ENCODE results near the gene HERPUD2.
A peak's percentile ranks its signal among the peaks of the same experiment; 100 is the strongest.
"Not testable (repeated sequence)": the region's sequence is repeated elsewhere in the genome, so short reads cannot be mapped to it uniquely, and the experiment has no call there.

Gene HERPUD2

DNA sequence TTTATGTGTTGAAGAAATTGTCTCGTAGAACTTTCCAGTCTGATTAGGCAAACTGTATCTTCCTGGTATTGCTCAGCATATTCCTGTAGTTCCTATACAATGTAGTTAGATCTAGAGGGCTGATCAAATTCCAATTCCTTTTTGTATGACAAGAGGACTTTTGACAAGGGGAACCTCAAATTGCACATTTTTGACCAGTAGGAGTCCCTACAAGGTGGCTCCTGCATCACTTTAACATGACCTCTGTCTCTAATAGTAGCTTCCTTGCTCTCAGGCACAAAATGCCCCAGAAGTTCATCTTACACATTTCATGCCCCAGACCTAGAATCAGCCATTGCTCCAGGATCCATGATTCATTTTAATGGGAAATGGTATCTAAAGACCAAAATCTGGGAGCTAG is 18.7 kb downstream of the HERPUD2 start:
- Mint-ChIP-seq H3K27ac (no peak overlapping the region), H3K9me3 (no peaks in the 10 kb centered on the region), H3K4me3 (no peak overlapping the region), H3K4me1 (ENCODE audit: low read depth) (peaks cover 43% of the 10 kb centered on the region), H3K36me3 (ENCODE audit: low read depth) (peaks cover 5% of the 10 kb centered on the region), H3K27me3 (no peaks in the 10 kb centered on the region)

DNA sequence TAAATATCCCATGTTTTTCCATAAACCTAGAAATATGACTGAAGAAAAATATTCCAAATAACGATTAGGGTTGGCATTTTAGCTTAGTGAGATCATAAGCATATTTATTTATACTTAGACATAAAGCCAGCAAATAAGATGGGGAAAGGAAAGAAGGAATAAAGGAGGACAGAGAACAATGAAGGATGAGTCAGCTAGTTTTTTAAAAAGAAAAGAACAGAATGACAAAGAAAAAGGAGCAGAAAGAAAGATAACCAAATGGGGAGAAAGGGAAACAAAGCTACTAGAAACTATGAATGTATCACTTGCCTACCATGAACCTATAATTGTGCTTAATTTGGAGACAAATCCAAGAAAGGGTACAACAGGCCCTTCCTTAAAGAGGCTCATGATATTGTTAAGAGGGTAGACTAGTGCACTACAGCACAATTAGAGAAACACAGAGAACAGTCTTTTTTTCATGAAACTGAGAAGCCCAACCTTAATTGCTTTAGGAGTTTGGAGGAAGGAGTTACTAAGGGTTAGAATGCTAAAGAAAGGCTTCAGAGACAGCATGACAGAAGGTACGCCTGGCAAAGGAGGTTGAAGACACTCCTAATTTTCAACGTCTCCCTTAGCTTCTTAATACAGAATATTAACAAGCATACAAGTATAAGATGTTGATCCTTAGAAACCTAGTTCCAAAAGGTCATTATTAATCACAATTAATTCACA is 23.9 kb downstream of the HERPUD2 start:
- Mint-ChIP-seq H3K4me3 (no peak overlapping the region), H3K4me1 (ENCODE audit: low read depth) (peaks cover 17% of the 10 kb centered on the region), H3K9me3 (no peaks in the 10 kb centered on the region), H3K27ac (peak overlapping the region; percentile 10), H3K36me3 (ENCODE audit: low read depth) (peaks cover 32% of the 10 kb centered on the region), H3K27me3 (no peaks in the 10 kb centered on the region)

DNA sequence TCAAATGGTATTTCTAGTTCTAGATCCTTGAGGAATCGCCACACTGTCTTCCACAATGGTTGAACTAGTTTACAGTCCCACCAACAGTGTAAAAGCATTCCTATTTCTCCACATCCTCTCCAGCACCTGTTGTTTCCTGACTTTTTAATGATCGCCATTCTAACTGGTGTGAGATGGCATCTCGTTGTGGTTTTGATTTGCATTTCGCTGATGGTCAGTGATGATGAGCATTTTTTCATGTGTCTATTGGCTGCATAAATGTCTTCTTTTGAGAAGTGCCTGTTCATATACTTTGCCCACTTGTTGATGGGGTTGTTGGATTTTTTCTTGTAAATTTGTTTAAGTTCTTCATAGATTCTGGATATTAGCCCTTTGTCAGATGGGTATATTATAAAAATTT is 34.5 kb downstream of the HERPUD2 start:
- H3K9me3 Mint-ChIP-seq, H3K27ac Mint-ChIP-seq, H3K4me3 Mint-ChIP-seq, H3K27me3 Mint-ChIP-seq: not testable (repeated sequence)
- peaks cover 27% of the 10 kb centered on the region for H3K4me1 Mint-ChIP-seq (ENCODE audit: low read depth)
- peaks cover 64% of the 10 kb centered on the region for H3K36me3 Mint-ChIP-seq (ENCODE audit: low read depth)

DNA sequence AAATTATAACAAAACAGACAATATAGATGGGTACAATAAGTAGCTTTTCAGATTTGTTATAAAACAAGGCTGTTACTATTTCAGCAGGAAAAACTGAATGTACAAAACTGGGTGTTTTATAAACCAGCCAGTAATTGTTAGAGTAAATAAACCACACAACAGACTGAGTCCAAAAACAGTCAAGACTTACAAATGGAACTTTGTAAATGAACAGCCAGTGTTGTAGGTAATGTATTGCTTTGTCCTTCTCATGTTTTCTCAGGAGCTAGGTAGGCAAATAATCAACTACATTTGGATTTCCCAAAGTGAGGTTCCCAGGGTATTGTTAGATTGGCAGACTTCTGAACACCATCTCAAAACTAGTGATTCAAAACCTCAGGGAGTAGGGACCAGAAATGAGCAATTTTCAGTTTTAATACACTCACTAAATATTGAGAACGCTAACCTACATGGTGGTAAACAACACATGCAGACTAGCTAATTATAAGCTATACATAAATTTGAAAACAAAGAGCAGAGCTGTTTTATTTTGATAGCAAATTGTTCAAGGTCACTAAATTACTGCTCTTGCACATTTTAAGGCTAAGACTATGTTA is 36.2 kb downstream of the HERPUD2 start:
- H3K4me1 Mint-ChIP-seq (ENCODE audit: low read depth) = peaks cover 40% of the 10 kb centered on the region

DNA sequence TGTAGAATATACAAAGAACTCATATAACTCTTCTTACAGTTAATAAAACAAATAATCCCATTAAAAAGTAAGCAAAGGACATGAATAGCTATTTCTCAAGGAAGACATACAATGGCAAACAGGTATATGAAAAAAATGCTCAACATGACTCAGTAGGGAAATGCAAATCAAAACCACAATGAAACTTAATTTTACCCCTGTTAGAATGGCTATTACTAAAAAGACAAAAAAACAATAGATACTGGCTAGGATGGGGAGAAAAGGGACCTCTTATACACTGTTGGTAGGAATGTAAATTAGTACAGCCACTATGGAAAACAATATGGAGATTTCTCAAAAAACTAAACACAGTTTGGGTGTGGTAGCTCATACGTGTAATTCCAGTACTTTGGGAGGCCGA is 37.8 kb downstream of the HERPUD2 start:
- H3K4me3 Mint-ChIP-seq = no peak overlapping the region
- no peaks in the 10 kb centered on the region for H3K27me3 Mint-ChIP-seq
- H3K9me3 Mint-ChIP-seq = peaks cover 3% of the 10 kb centered on the region
- peaks cover 56% of the 10 kb centered on the region for H3K4me1 Mint-ChIP-seq (ENCODE audit: low read depth)
- peak overlapping the region; percentile 13 for H3K27ac Mint-ChIP-seq
- peaks cover 66% of the 10 kb centered on the region for H3K36me3 Mint-ChIP-seq (ENCODE audit: low read depth)

More for the DNA sequence above, 36.2 kb downstream of the HERPUD2 start:
- Mint-ChIP-seq H3K9me3 (no peaks in the 10 kb centered on the region), H3K27me3 (no peaks in the 10 kb centered on the region), H3K27ac (peak overlapping the region; percentile 47), H3K4me3 (no peak overlapping the region), H3K36me3 (ENCODE audit: low read depth) (peaks cover 59% of the 10 kb centered on the region)

DNA sequence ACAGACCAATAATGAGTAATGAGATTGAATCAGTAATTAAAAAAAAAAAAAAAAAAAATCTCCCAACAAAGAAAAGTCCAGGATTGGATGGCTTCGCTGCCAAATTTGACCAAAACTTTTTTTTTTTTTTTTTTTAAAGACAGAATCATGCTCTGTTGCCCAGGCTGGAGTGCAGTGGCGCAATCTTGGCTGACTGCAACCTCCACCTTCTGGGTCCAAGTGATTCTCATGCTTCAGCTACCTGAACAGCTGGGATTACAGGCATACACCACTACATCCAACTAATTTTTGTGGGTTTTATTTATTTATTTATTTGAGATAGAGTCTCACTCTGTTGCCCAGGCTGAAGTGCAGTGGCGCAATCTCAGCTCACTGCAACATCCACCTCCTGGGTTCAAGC is 40.4 kb downstream of the HERPUD2 start:
- not testable (repeated sequence) for H3K9me3 Mint-ChIP-seq, H3K4me3 Mint-ChIP-seq, H3K27me3 Mint-ChIP-seq
- Mint-ChIP-seq H3K27ac (peak overlapping the region; percentile 33), H3K36me3 (ENCODE audit: low read depth) (peaks cover 65% of the 10 kb centered on the region), H3K4me1 (ENCODE audit: low read depth) (peaks cover 73% of the 10 kb centered on the region)

DNA sequence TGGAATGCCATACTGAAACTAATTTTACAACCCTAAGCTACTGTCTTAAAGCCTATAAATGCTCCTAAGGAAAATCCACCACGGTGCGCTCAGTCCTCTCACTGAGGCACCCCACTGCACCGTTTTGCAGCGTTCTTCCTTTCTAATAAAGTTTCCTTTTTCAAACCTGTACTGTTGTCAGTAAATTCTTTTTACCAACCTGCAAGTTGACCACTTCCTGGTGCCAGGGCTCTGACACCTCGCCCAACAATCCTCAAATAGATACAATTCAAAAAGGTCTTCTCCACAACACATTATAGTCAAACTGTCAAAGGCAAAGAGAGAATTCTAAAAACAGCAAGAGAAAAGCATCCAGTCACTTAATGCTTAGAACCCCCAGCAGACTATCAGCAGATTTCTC is 42.8 kb downstream of the HERPUD2 start:
- Mint-ChIP-seq H3K9me3 (peaks cover 4% of the 10 kb centered on the region), H3K36me3 (ENCODE audit: low read depth) (peaks cover 65% of the 10 kb centered on the region), H3K27ac (peak overlapping the region; percentile 85), H3K4me3 (peak overlapping the region; percentile 62), H3K27me3 (no peaks in the 10 kb centered on the region), H3K4me1 (ENCODE audit: low read depth) (peaks cover 77% of the 10 kb centered on the region)

DNA sequence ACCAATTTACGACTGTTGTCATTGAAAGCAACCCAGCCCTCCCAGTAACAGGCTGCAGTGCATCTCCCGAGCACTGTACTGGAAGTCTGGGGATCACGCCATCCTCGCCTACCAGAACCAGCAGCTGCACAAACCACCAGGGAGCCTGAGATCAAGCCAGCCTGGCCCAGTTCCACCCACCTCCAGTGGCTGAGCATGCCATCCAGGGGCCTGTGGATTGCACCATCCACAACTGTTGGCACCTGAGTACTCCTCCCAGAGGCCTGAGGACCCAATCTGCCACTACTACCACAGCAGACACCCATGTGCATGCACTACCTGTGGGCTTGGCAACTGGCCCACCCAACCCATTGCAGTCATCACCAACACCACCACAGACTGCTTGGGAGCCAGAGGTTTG is 44.2 kb downstream of the HERPUD2 start:
- H3K9me3 Mint-ChIP-seq = peaks cover 4% of the 10 kb centered on the region
- H3K36me3 Mint-ChIP-seq (ENCODE audit: low read depth) = peaks cover 53% of the 10 kb centered on the region
- no peak overlapping the region for H3K4me3 Mint-ChIP-seq
- no peaks in the 10 kb centered on the region for H3K27me3 Mint-ChIP-seq
- H3K27ac Mint-ChIP-seq = no peak overlapping the region
- peaks cover 79% of the 10 kb centered on the region for H3K4me1 Mint-ChIP-seq (ENCODE audit: low read depth)

DNA sequence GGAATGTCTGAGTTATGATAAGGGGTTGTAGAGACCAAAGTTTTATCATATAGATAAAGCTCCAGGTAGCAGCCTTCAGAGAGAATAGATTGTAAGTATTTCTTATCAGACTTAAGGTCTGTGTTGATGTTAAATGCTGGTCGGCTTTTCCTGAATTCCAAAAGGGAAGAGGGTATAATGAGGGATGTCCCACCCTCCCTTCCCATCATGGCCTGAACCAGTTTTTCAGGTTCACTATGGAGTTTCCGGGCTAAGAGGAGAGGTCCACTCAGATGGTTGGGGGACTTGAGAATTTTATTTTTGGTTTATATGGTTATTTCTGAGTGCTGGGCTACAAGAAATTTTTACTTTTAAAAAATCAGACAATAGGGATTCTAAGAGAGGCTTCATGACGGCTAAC is 45.2 kb downstream of the HERPUD2 start:
- no peak overlapping the region for H3K27ac Mint-ChIP-seq

DNA sequence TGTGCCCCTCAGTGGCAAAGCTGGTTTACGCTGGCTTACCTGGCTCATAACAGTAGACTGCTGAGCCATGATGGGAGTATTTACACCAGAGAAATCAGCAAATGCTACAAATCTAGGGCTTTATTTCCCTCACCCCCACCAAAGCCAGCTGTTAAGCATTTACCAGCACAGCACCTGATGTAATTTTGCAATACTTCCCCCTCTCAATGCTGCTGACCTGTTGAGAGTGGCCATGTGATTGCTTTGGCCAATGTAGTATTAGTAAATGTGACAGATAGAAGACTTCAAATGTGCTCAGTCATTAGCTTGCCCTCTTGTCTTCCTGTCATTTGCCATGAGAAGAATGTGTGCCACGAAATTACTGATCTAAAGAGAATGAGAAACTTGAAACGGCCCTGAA is 46.6 kb downstream of the HERPUD2 start:
- H3K36me3 Mint-ChIP-seq (ENCODE audit: low read depth) = peaks cover 34% of the 10 kb centered on the region
- H3K4me1 Mint-ChIP-seq (ENCODE audit: low read depth) = peaks cover 75% of the 10 kb centered on the region

More for the DNA sequence above, 45.2 kb downstream of the HERPUD2 start:
- Mint-ChIP-seq H3K27me3 (no peaks in the 10 kb centered on the region), H3K36me3 (ENCODE audit: low read depth) (peaks cover 45% of the 10 kb centered on the region), H3K9me3 (peaks cover 4% of the 10 kb centered on the region), H3K4me1 (ENCODE audit: low read depth) (peaks cover 78% of the 10 kb centered on the region), H3K4me3 (no peak overlapping the region)

DNA sequence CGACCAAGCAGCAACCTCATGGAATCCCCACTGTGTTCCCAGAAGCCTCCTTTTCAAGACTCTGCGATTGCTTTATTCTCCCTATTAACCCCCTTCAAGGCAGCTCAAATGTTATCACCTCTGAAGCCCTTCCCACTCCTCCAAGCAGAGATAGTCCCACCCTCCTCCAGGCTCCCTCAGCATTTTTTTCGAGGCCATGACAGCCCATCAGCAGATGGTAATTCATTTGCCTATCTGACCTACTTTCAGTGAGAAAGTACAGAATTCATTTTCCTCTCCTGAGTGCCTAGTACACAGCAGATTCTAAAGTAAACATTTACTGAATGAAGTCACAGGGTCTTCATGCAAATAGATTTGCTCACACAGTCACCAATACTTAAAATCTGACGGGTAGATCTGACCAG is 47.8 kb downstream of the HERPUD2 start:
- peak overlapping the region; percentile 61 for H3K27ac Mint-ChIP-seq
- H3K9me3 Mint-ChIP-seq = peaks cover 2% of the 10 kb centered on the region
- H3K4me1 Mint-ChIP-seq (ENCODE audit: low read depth) = peaks cover 71% of the 10 kb centered on the region
- H3K4me3 Mint-ChIP-seq = peak overlapping the region; percentile 18
- H3K36me3 Mint-ChIP-seq (ENCODE audit: low read depth) = peaks cover 30% of the 10 kb centered on the region
- no peaks in the 10 kb centered on the region for H3K27me3 Mint-ChIP-seq

More for the DNA sequence above, 46.6 kb downstream of the HERPUD2 start:
- Mint-ChIP-seq H3K4me3 (no peak overlapping the region), H3K27ac (no peak overlapping the region), H3K9me3 (peaks cover 4% of the 10 kb centered on the region), H3K27me3 (no peaks in the 10 kb centered on the region)

DNA sequence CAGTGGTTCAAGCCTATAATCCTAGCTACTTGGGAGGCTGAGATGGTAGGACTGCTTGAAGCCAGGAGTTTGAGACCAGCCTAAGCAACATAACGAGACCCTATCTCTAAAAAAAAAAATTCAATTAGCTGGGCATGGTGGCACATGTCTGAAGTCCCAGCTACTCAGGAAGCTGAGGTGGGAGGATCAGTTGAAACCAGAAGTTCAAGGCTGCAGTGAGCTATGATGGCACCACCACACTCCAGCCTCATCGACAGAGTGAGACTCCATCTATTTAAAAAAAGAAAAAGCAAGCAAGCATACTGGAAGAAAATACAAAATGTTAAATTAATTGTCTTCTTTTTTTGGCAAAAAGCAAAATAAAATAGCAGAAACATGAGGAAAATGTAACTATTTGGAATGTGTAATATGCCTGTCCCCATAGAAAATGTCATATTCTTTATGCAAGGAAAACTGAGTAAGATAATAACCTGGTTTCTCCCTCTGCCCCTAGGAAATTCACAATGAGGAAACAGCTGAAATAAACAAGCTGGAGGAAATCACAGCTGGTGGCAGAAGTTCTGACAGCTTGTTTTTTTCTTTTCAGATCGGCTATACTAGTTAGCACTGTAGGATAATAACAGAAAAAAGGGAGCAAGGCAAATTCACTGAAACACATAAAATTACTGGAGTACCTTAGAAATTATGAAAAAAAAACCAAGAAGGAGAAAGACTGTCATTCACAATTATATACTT is 48.5 kb downstream of the HERPUD2 start:
- no peaks in the 10 kb centered on the region for H3K9me3 Mint-ChIP-seq
- peaks cover 71% of the 10 kb centered on the region for H3K4me1 Mint-ChIP-seq (ENCODE audit: low read depth)
- peak overlapping the region; percentile 66 for H3K27ac Mint-ChIP-seq
- H3K36me3 Mint-ChIP-seq (ENCODE audit: low read depth) = peaks cover 26% of the 10 kb centered on the region
- peak overlapping the region; percentile 38 for H3K4me3 Mint-ChIP-seq
- H3K27me3 Mint-ChIP-seq = no peaks in the 10 kb centered on the region

DNA sequence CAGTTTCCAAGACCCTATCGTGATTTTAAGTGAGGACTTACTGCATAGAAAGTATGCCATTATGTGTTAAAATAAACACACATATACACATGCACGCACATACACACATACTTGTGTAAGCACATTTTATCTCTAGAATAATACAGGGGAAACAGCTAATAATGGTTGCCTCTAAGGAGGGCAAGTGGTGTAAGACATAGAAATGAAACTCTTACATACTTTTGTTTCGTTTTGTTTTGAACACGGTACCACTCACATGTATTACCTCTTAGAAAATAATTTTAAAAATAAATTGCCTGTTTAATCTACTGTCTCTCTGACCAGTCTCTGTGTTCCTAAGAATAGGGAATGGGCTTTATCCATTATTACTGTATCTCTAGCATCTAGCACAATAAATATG is 49.2 kb downstream of the HERPUD2 start:
- Mint-ChIP-seq H3K36me3 (ENCODE audit: low read depth) (peaks cover 23% of the 10 kb centered on the region), H3K9me3 (no peaks in the 10 kb centered on the region), H3K4me3 (no peak overlapping the region), H3K27ac (no peak overlapping the region), H3K4me1 (ENCODE audit: low read depth) (peaks cover 69% of the 10 kb centered on the region), H3K27me3 (no peaks in the 10 kb centered on the region)

DNA sequence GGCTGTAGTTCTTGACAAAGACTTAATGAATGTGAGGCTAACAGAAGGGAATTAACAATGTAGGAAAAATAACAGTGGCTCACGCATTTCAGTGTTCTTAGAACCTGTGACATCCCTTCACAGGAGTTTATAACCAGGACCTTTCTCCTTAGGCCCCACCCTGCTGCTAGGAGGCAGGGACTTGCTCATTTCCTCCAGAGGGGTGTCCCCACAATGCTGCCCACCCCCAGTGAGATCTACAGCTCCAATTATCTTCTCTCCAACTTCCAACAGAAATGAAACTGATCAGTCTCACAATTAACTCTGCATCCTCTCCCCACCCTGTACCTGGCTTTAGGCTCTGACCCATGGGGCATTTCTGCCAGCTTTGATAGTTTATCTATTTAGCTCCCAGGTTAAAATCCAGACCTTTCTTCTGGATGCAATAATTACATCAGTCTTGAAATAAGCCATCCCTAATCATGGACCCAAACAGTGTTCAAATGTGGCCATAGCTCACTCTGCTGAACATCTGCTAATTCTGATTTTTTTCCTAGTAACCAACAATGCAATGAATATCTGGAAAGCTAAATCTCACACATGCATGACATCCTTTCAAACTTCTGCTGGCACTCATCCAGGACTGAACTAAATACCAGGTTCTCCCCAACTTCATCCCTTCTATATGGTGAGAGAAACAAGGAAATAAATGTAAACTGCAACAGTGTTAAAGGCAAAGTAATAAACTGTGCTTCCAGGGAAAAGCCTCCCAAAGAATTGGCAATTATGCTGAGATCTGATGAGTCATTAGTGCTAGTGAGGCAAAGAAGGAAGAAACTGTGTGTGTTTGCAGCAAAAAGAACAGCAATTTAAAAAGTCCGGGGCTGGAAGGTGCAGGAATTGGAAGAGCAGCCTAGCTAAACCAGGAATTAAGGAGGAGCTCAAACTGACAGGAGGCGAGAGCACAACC is 64.6 kb downstream of the HERPUD2 start:
- H3K27me3 Mint-ChIP-seq = no peaks in the 10 kb centered on the region
- no peak overlapping the region for H3K4me3 Mint-ChIP-seq
- no peaks in the 10 kb centered on the region for H3K9me3 Mint-ChIP-seq
- H3K4me1 Mint-ChIP-seq (ENCODE audit: low read depth) = no peaks in the 10 kb centered on the region
- H3K27ac Mint-ChIP-seq = peak overlapping the region; percentile 2
- peaks cover 21% of the 10 kb centered on the region for H3K36me3 Mint-ChIP-seq (ENCODE audit: low read depth)

All from stimulated activated naive CD8-positive, alpha-beta T cell treated with anti-CD3 and anti-CD28 coated beads, Interleukin-15, Interleukin-2, amounts not matched to agents 100 ng/mL and 50 ng/mL, for 24 hours (primary cell).